H9 (cell line): ENCODE measurements around the gene SLC37A2. TPM values are rescaled to one million over a fixed set of nuclear protein-coding genes. Genes with fewer than 3 reads are reported as not detected.

Experiments
- DNase-seq: peaks from one replicate; pipeline ENCODE4 v3.0.0-alpha.2; 2017
- H2AFZ ChIP-seq: one replicate; pipeline ENCODE4 v1.6.1; 2013; ENCODE audit warnings: mild to moderate bottlenecking, low read length, control low read depth, moderate library complexity
- H2AK5ac ChIP-seq: 2 replicates; pipeline ENCODE4 v1.6.1; 2013; ENCODE audit warnings: low read length, control low read depth, mixed read lengths; ENCODE audit not compliant: insufficient read length
- H2BK120ac ChIP-seq: one replicate; pipeline ENCODE4 v1.6.1; 2013; ENCODE audit warnings: low read depth, mild to moderate bottlenecking, low read length, control low read depth, inconsistent platforms; ENCODE audit not compliant: poor library complexity, severe bottlenecking
- H2BK12ac ChIP-seq: 2 replicates; pipeline ENCODE4 v1.6.1; 2013; ENCODE audit warnings: low read length, control low read depth, mixed read lengths, low read depth; ENCODE audit not compliant: insufficient read length
- H2BK15ac ChIP-seq: 2 replicates; pipeline ENCODE4 v1.6.1; 2013; ENCODE audit warnings: low read depth, low read length, control low read depth
- H2BK20ac ChIP-seq: one replicate; pipeline ENCODE4 v1.6.1; 2013; ENCODE audit warnings: low read depth, mild to moderate bottlenecking, low read length, control low read depth, inconsistent platforms; ENCODE audit not compliant: poor library complexity, severe bottlenecking
- H2BK5ac ChIP-seq: 2 replicates; pipeline ENCODE4 v1.6.1; 2013; ENCODE audit warnings: low read length, control low read depth, mixed read lengths; ENCODE audit not compliant: insufficient read length
- H3K14ac ChIP-seq: 2 replicates; pipeline ENCODE4 v1.6.1; 2013; ENCODE audit warnings: low read length, control low read depth; ENCODE audit not compliant: insufficient read depth
- H3K18ac ChIP-seq: 2 replicates; pipeline ENCODE4 v1.6.1; 2013; ENCODE audit warnings: low read depth, mild to moderate bottlenecking, mixed read lengths, low read length, control low read depth; ENCODE audit not compliant: insufficient read length
- H3K23ac ChIP-seq: 2 replicates; pipeline ENCODE4 v1.6.1; 2013; ENCODE audit warnings: low read length, control low read depth, mixed read lengths, low read depth; ENCODE audit not compliant: insufficient read length
- H3K23me2 ChIP-seq: 2 replicates; pipeline ENCODE4 v1.6.1; 2013; ENCODE audit warnings: low read depth, mild to moderate bottlenecking, mixed read lengths, low read length, control low read depth; ENCODE audit not compliant: insufficient read length, poor library complexity, severe bottlenecking
- H3K27ac ChIP-seq: 2 replicates; pipeline ENCODE4 v1.5.1; 2013; ENCODE audit warnings: low read length, control low read depth, mixed read lengths, low read depth; ENCODE audit not compliant: insufficient read length
- H3K27me3 ChIP-seq: 2 replicates; pipeline ENCODE4 v1.6.1; 2013; ENCODE audit warnings: low read length, control low read depth, inconsistent platforms; ENCODE audit not compliant: insufficient read depth
- H3K4ac ChIP-seq: 2 replicates; pipeline ENCODE4 v1.6.1; 2013; ENCODE audit warnings: low read depth, mild to moderate bottlenecking, control low read depth, inconsistent platforms, low read length, moderate library complexity
- H3K4me1 ChIP-seq: 2 replicates; pipeline ENCODE4 v1.6.1; 2013; ENCODE audit warnings: low read length, control low read depth, inconsistent platforms; ENCODE audit not compliant: insufficient read depth
- H3K4me2 ChIP-seq: 2 replicates; pipeline ENCODE4 v1.6.1; 2013; ENCODE audit warnings: low read length, control low read depth, mixed read lengths; ENCODE audit not compliant: insufficient read length, insufficient read depth
- H3K56ac ChIP-seq: 2 replicates; pipeline ENCODE4 v1.6.1; 2013; ENCODE audit warnings: low read depth, mild to moderate bottlenecking, mixed read lengths, low read length, control low read depth; ENCODE audit not compliant: insufficient read length
- H3K79me1 ChIP-seq: 2 replicates; pipeline ENCODE4 v1.6.1; 2013; ENCODE audit warnings: low read depth, mild to moderate bottlenecking, moderate library complexity, low read length, control low read depth, inconsistent platforms; ENCODE audit not compliant: insufficient read depth, poor library complexity, severe bottlenecking
- H3K79me2 ChIP-seq: 2 replicates; pipeline ENCODE4 v1.6.1; 2013; ENCODE audit warnings: low read length, control low read depth, inconsistent platforms; ENCODE audit not compliant: insufficient read depth
- H3K9ac ChIP-seq: 2 replicates; pipeline ENCODE4 v1.6.1; 2013; ENCODE audit warnings: low read length, control low read depth, mixed read lengths; ENCODE audit not compliant: insufficient read length; ENCODE audit errors: extremely low read depth
- H3K9me3 ChIP-seq: one replicate; pipeline ENCODE4 v1.6.1; 2013; ENCODE audit warnings: low read depth, low read length, inconsistent platforms; ENCODE audit not compliant: control insufficient read depth
- H3T11ph ChIP-seq: one replicate; pipeline ENCODE4 v1.6.1; 2013; ENCODE audit warnings: mild to moderate bottlenecking, low read length, control low read depth, inconsistent platforms
- H4K20me1 ChIP-seq: one replicate; pipeline ENCODE4 v1.6.1; 2013; ENCODE audit not compliant: control insufficient read depth, insufficient read length, insufficient read depth
- H4K5ac ChIP-seq: 2 replicates; pipeline ENCODE4 v1.6.1; 2013; ENCODE audit warnings: low read depth, mild to moderate bottlenecking, mixed read lengths, low read length, control low read depth; ENCODE audit not compliant: insufficient read length
- H4K8ac ChIP-seq: replicated peaks from 2 replicates; pipeline ENCODE4 v1.6.1; 2013; ENCODE audit warnings: low read length, control low read depth, mixed read lengths, low read depth; ENCODE audit not compliant: insufficient read length
- H4K91ac ChIP-seq: 2 replicates; pipeline ENCODE4 v1.6.1; 2013; ENCODE audit warnings: low read depth, mild to moderate bottlenecking, moderate library complexity, mixed read lengths, low read length, control low read depth; ENCODE audit not compliant: insufficient read length
- H3K27ac Mint-ChIP-seq, 3 experiments: 2 replicates in 2 of 3; 3 replicates in 1 of 3; pipeline ENCODE4 v1.8.0; 2020 to 2021; ENCODE audit warnings: mixed read lengths in 3 of 3, mild to moderate bottlenecking in 1 of 3, moderate library complexity in 1 of 3
- H3K27me3 Mint-ChIP-seq: 2 replicates; pipeline ENCODE4 v1.8.0; 2021; ENCODE audit warnings: low read depth, mild to moderate bottlenecking, moderate library complexity, mixed read lengths
- H3K36me3 Mint-ChIP-seq, 3 experiments: 2 replicates in 2 of 3; 3 replicates in 1 of 3; pipeline ENCODE4 v1.8.0; 2020 to 2021; ENCODE audit warnings: low read depth in 3 of 3, mixed read lengths in 3 of 3; ENCODE audit not compliant: insufficient read depth in 1 of 3
- H3K4me1 Mint-ChIP-seq, 2 experiments: 2 replicates each; pipeline ENCODE4 v1.8.0; 2020; ENCODE audit warnings: mixed read lengths in 2 of 2
- H3K4me3 Mint-ChIP-seq, 2 experiments: 2 replicates in 1 of 2; 3 replicates in 1 of 2; pipeline ENCODE4 v1.8.0; 2020 to 2021; ENCODE audit warnings: mild to moderate bottlenecking in 2 of 2, mixed read lengths in 2 of 2, moderate library complexity in 1 of 2
- H3K9me3 Mint-ChIP-seq, 2 experiments: 2 replicates in 1 of 2; 3 replicates in 1 of 2; pipeline ENCODE4 v1.8.0; 2020; ENCODE audit warnings: mild to moderate bottlenecking in 2 of 2, mixed read lengths in 2 of 2, moderate library complexity in 1 of 2
- CTCF ChIP-seq: fragments of 200-600 bp; sonication (generic); conservative IDR thresholded peaks from 3 replicates; pipeline ENCODE4 v1.8.0; 2021; ENCODE audit warnings: antibody characterized with exemption, mild to moderate bottlenecking
- WGBS: extraction: QIAGEN DNeasy Blood & Tissue Kit; methylation state at CpG from one replicate; pipeline ENCODE4 v1.1.7; 2013; ENCODE audit warnings: missing lambda C conversion rate, low lambda C conversion rate, mixed read lengths; ENCODE audit not compliant: insufficient read length; ENCODE audit errors: extremely low coverage; 5-methylcytosine and 5-hydroxymethylcytosine counted together
- total RNA-seq: library from RNA; stranded (reverse); gene quantifications from 2 replicates; pipeline ENCODE4 v1.2.1, GENCODE V29; 2021

SLC37A2 gene
- total RNA-seq, 1 experiment from 2014 or later: 1.2 TPM

- Histone ChIP-seq H3K27ac (no peak overlapping the region), H2BK20ac (no peak overlapping the region), H3K14ac (no peak overlapping the region), H2BK120ac (no peak overlapping the region), H3K23me2 (no peaks in the 10 kb centered on the region), H3K4me1 (no peaks in the 10 kb centered on the region; the same call in 1 of the 2 replicates), H2BK5ac (no peak overlapping the region), H2AK5ac (no peak overlapping the region), H3K79me2 (no peaks in the 10 kb centered on the region), H3K18ac (no peak overlapping the region), H4K20me1 (no peaks in the 10 kb centered on the region), H3K9ac (no peak overlapping the region), H2AFZ (no peak overlapping the region), H3K27me3 (no peaks in the 10 kb centered on the region), H4K5ac (no peak overlapping the region), H4K91ac (no peak overlapping the region), H3K79me1 (no peaks in the 10 kb centered on the region), H2BK12ac (no peak overlapping the region), H4K8ac (no peak overlapping the region), H3K4ac (no peak overlapping the region), H3K23ac (no peak overlapping the region), H3T11ph (no peak overlapping the region), H3K56ac (no peak overlapping the region), H2BK15ac (no peak overlapping the region), H3K9me3 (no peaks in the 10 kb centered on the region), H3K4me2 (no peak overlapping the region)
- DNase-seq: no peak
- peaks cover 4% of the 10 kb centered on the region for H3K27me3 Mint-ChIP-seq
- H3K4me3 Mint-ChIP-seq: no peak overlapping the region
- no peak for TF ChIP-seq CTCF
- peak overlapping the region in 1 of 3 experiments; percentile 60; a peak in 1 of 7 replicates for H3K27ac Mint-ChIP-seq
- no CpG with 5 or more reads among the region's 2 CpGs for WGBS
- no peaks in the 10 kb centered on the region for H3K9me3 Mint-ChIP-seq
- H3K4me1 Mint-ChIP-seq: peaks cover 18 to 19% of the 10 kb centered on the region in 2 experiments
- peaks cover 0 to 6% (median 2%) of the 10 kb centered on the region in 3 experiments; a peak in 3 of 7 replicates for H3K36me3 Mint-ChIP-seq
Observed at GRCh38 chr11:125088123-125088522, 25.0 kb downstream of the SLC37A2 start.
